ENCODE data around the gene CAMK2N1.
A peak's percentile ranks its signal among the peaks of the same experiment; 100 is the strongest.

The CAMK2N1 gene

GRCh38 chr1:20484519-20485462 lies 1.2 kb downstream of the CAMK2N1 start:
- Histone ChIP-seq H3K18ac (ENCODE audit: low read depth in 1 of 2, low read length in 2 of 2) (peak overlapping the region; percentile 81), H3K27ac (ENCODE audit: low read length, poor library complexity, severe bottlenecking) (no peak overlapping the region), H3K4me3 (ENCODE audit: insufficient read depth in 1 of 2, low read depth in 1 of 2, low read length in 2 of 2) (peak overlapping the region; percentile 81 to 97), H4K8ac (ENCODE audit: low read length) (peak overlapping the region; percentile 39), H2BK15ac (ENCODE audit: low read depth, poor library complexity, severe bottlenecking) (peak overlapping the region; percentile 91), H2BK5ac (ENCODE audit: low read depth, low read length, poor library complexity, severe bottlenecking) (peak overlapping the region; percentile 36), H2AK5ac (ENCODE audit: low read length, severe bottlenecking) (no peak overlapping the region), H2AFZ (ENCODE audit: low read depth, low read length) (peak overlapping the region; percentile 46), H3K36me3 (ENCODE audit: control insufficient read depth in 1 of 2, insufficient read depth in 2 of 2, low read depth in 1 of 2, low read length in 2 of 2) (peaks cover 0 to 3% of the 10 kb centered on the region in 2 experiments), H3K4me1 (ENCODE audit: control insufficient read depth, insufficient read depth, low read depth, low read length) (peaks cover 38% of the 10 kb centered on the region), H4K91ac (ENCODE audit: low read length) (peak overlapping the region; percentile 70), H3K23ac (ENCODE audit: low read length in 2 of 2) (peak overlapping the region; percentile 91), H2BK120ac (ENCODE audit: low read depth, low read length) (peak overlapping the region; percentile 87), H3K79me1 (replicated peaks; ENCODE audit: low read length, poor library complexity, severe bottlenecking) (peaks cover 11% of the 10 kb centered on the region), H3K27me3 (ENCODE audit: control insufficient read depth in 1 of 2, insufficient read depth in 1 of 2, low read length in 2 of 2) (peaks cover 6 to 13% of the 10 kb centered on the region in 2 experiments), H3K9me3 (ENCODE audit: control insufficient read depth, low read length) (no peaks in the 10 kb centered on the region), H3K4ac (ENCODE audit: low read depth in 1 of 2, low read length in 2 of 2) (peak overlapping the region; percentile 29 to 77), H3K4me2 (ENCODE audit: low read length, poor library complexity, severe bottlenecking) (peak overlapping the region; percentile 96), H2BK12ac (ENCODE audit: low read length in 2 of 2) (peak overlapping the region; percentile 72 to 76), H3K9ac (ENCODE audit: low read length) (peak overlapping the region; percentile 91), H3K14ac (ENCODE audit: low read length in 2 of 2) (peak overlapping the region; percentile 82 to 97)
- peak; percentile 67 for DNase-seq
- under 1% methylated on average over 73 of the region's 89 CpGs for WGBS

DNA sequence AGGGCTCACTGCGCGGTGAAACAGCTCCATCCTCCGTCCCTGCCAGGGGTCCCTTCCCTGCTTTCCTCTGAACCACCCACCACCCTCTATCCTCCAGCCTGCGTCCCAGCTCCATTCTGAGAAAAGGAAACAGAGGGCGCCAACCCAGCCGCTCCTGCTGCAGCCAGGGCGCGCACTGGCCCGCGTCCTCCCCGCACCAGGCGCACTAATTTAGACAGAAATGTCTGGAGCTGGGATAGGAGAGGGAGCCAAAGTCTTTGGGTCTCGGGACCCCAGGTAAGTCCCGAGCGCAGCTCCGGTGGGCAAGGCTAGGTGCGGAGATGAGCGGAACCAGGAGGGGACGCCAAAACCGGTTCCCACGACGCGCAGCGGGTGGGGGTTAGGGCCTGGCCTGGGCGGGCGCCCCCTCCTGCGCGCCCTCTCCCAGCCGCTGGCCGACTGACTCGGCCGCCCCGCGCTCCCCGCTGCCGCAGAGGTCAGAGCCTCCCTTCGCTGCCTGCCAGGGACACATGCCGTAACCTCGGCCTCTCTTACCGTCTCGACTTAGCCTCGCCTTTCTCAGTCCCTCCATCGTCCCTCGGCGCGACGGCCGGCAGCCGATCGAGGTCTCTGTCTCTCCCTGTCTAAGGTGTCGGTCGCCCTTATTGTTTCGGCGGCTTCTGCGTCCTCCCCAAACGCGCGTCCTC lies 2.0 kb downstream of the CAMK2N1 start:
- H3K23ac ChIP-seq (ENCODE audit: low read length in 2 of 2), result peak overlapping the region in 1 of 2 experiments; percentile 23
- H3K4me1 ChIP-seq (ENCODE audit: control insufficient read depth, insufficient read depth, low read depth, low read length), result peaks cover 41% of the 10 kb centered on the region
- H2BK120ac ChIP-seq (ENCODE audit: low read depth, low read length), result peak overlapping the region; percentile 2
- peak overlapping the region; percentile 60 to 85 for H3K4ac ChIP-seq (ENCODE audit: low read depth in 1 of 2, low read length in 2 of 2)
- peaks cover 6 to 13% of the 10 kb centered on the region in 2 experiments for H3K27me3 ChIP-seq (ENCODE audit: control insufficient read depth in 1 of 2, insufficient read depth in 1 of 2, low read length in 2 of 2)
- WGBS, result under 1% methylated on average over 55 of the region's 58 CpGs
- H3K9ac ChIP-seq (ENCODE audit: low read length), result peak overlapping the region; percentile 91
- peak overlapping the region; percentile 72 to 76 for H2BK12ac ChIP-seq (ENCODE audit: low read length in 2 of 2)
- H3K14ac ChIP-seq (ENCODE audit: low read length in 2 of 2), result peak overlapping the region in 1 of 2 experiments; percentile 50
- DNase-seq, result peak; percentile 66
- peak overlapping the region; percentile 68 to 81 for H3K18ac ChIP-seq (ENCODE audit: low read depth in 1 of 2, low read length in 2 of 2)
- peak overlapping the region; percentile 81 to 97 for H3K4me3 ChIP-seq (ENCODE audit: insufficient read depth in 1 of 2, low read depth in 1 of 2, low read length in 2 of 2)
- H2AFZ ChIP-seq (ENCODE audit: low read depth, low read length), result peak overlapping the region; percentile 46
- peaks cover 0 to 3% of the 10 kb centered on the region in 2 experiments for H3K36me3 ChIP-seq (ENCODE audit: control insufficient read depth in 1 of 2, insufficient read depth in 2 of 2, low read depth in 1 of 2, low read length in 2 of 2)
- H3K79me1 ChIP-seq (replicated peaks; ENCODE audit: low read length, poor library complexity, severe bottlenecking), result peaks cover 11% of the 10 kb centered on the region
- no peak overlapping the region for H3K27ac ChIP-seq (ENCODE audit: low read length, poor library complexity, severe bottlenecking)
- no peak overlapping the region for H4K91ac ChIP-seq (ENCODE audit: low read length)
- H2BK15ac ChIP-seq (ENCODE audit: low read depth, poor library complexity, severe bottlenecking), result peak overlapping the region; percentile 74
- H3K4me2 ChIP-seq (ENCODE audit: low read length, poor library complexity, severe bottlenecking), result peak overlapping the region; percentile 96
- H3K9me3 ChIP-seq (ENCODE audit: control insufficient read depth, low read length), result no peaks in the 10 kb centered on the region
- peak overlapping the region; percentile 38 for H4K8ac ChIP-seq (ENCODE audit: low read length)
- H2AK5ac ChIP-seq (ENCODE audit: low read length, severe bottlenecking), result no peak overlapping the region
- H2BK5ac ChIP-seq (ENCODE audit: low read depth, low read length, poor library complexity, severe bottlenecking), result peak overlapping the region; percentile 70

GRCh38 chr1:20483098-20483832 lies 2.7 kb downstream of the CAMK2N1 start:
- peak overlapping the region; percentile 46 for H2AFZ ChIP-seq (ENCODE audit: low read depth, low read length)
- H3K23ac ChIP-seq (ENCODE audit: low read length in 2 of 2), result peak overlapping the region in 1 of 2 experiments; percentile 23
- peak overlapping the region in 1 of 2 experiments; percentile 46 for H3K18ac ChIP-seq (ENCODE audit: low read depth in 1 of 2, low read length in 2 of 2)
- H3K27ac ChIP-seq (ENCODE audit: low read length, poor library complexity, severe bottlenecking), result no peak overlapping the region
- H3K4ac ChIP-seq (ENCODE audit: low read depth in 1 of 2, low read length in 2 of 2), result no peak overlapping the region
- H2BK5ac ChIP-seq (ENCODE audit: low read depth, low read length, poor library complexity, severe bottlenecking), result no peak overlapping the region
- H3K14ac ChIP-seq (ENCODE audit: low read length in 2 of 2), result peak overlapping the region in 1 of 2 experiments; percentile 18
- WGBS, result 78% methylated on average over 2 of the region's 16 CpGs
- H2BK12ac ChIP-seq (ENCODE audit: low read length in 2 of 2), result peak overlapping the region in 1 of 2 experiments; percentile 21
- H3K27me3 ChIP-seq (ENCODE audit: control insufficient read depth in 1 of 2, insufficient read depth in 1 of 2, low read length in 2 of 2), result peaks cover 6 to 10% of the 10 kb centered on the region in 2 experiments
- peaks cover 44% of the 10 kb centered on the region for H3K4me1 ChIP-seq (ENCODE audit: control insufficient read depth, insufficient read depth, low read depth, low read length)
- peaks cover 0 to 3% of the 10 kb centered on the region in 2 experiments for H3K36me3 ChIP-seq (ENCODE audit: control insufficient read depth in 1 of 2, insufficient read depth in 2 of 2, low read depth in 1 of 2, low read length in 2 of 2)
- no peak overlapping the region for H4K91ac ChIP-seq (ENCODE audit: low read length)
- peaks cover 14% of the 10 kb centered on the region for H3K79me1 ChIP-seq (replicated peaks; ENCODE audit: low read length, poor library complexity, severe bottlenecking)
- DNase-seq, result no peak
- peak overlapping the region; percentile 3 for H2AK5ac ChIP-seq (ENCODE audit: low read length, severe bottlenecking)
- H3K9me3 ChIP-seq (ENCODE audit: control insufficient read depth, low read length), result no peaks in the 10 kb centered on the region
- H3K4me3 ChIP-seq (ENCODE audit: insufficient read depth in 1 of 2, low read depth in 1 of 2, low read length in 2 of 2), result peak overlapping the region; percentile 81 to 97
- H3K9ac ChIP-seq (ENCODE audit: low read length), result peak overlapping the region; percentile 91
- H3K4me2 ChIP-seq (ENCODE audit: low read length, poor library complexity, severe bottlenecking), result peak overlapping the region; percentile 96
- peak overlapping the region; percentile 2 for H2BK120ac ChIP-seq (ENCODE audit: low read depth, low read length)
- H2BK15ac ChIP-seq (ENCODE audit: low read depth, poor library complexity, severe bottlenecking), result no peak overlapping the region
- no peak overlapping the region for H4K8ac ChIP-seq (ENCODE audit: low read length)
